Large intestine (tissue), 3 donors: ENCODE data around the gene ZNF574. TPM values are rescaled to one million over a fixed set of nuclear protein-coding genes. Genes with fewer than 3 reads are reported as not detected.

Source experiments
- DNase-seq, 2 donors: peaks; one replicate each; pipeline versions ENCODE4 v3.0.0 to v3.0.0-alpha.2; 2013
- H3K27ac ChIP-seq: one replicate; pipeline ENCODE4 v1.5.1; 2013; ENCODE audit warnings: low read length
- H3K27me3 ChIP-seq: 2 replicates; pipeline ENCODE4 v1.6.1; 2013; ENCODE audit warnings: low read length; ENCODE audit not compliant: control insufficient read depth, insufficient read depth
- H3K36me3 ChIP-seq: 2 replicates; pipeline ENCODE4 v1.6.1; 2013; ENCODE audit warnings: low read length; ENCODE audit not compliant: control insufficient read depth, insufficient read depth
- H3K4me1 ChIP-seq: one replicate; pipeline ENCODE4 v1.6.1; 2013; ENCODE audit warnings: low read length; ENCODE audit not compliant: control insufficient read depth, insufficient read depth
- H3K4me3 ChIP-seq: one replicate; pipeline ENCODE4 v1.5.1; 2013; ENCODE audit warnings: low read length
- H3K9me3 ChIP-seq: one replicate; pipeline ENCODE4 v1.6.1; 2013; ENCODE audit warnings: mild to moderate bottlenecking, low read depth, low read length, moderate library complexity; ENCODE audit not compliant: control insufficient read depth
- WGBS: methylation state at CpG from one replicate; pipeline ENCODE4 v1.1.5; 2013; ENCODE audit warnings: low lambda C conversion rate; ENCODE audit not compliant: insufficient coverage; 5-methylcytosine and 5-hydroxymethylcytosine counted together
- polyA plus RNA-seq: library from polyadenylated mRNA; unstranded; fragments of 120-200 nt; gene quantifications from one replicate; pipeline ENCODE4 v1.2.1, GENCODE V29; 2013

Gene ZNF574
- polyA plus RNA-seq, 1 donor, result 15.1 TPM

DNA sequence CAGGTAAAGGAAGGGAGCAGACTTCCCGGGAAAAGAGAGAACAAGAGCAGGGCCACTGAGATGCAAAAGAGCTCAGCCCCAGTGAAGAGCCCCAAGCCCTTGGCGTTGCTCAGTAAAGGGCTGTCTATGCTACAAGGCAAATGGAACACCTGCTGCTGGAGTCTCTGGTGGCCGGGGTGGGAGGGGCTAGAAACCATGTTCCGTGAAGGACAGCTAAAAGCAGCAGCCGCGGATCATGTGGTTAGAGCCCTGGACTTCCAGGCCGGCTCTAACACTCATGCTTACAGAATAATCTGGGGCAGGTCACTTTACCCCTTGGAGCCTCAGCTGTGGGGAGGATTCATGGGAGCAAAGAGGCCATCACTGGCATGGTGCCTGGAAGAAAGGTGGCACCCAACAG, 38.4 kb downstream of the ZNF574 start:
- H3K27me3 ChIP-seq, result peaks cover 10% of the 10 kb centered on the region
- H3K4me3 ChIP-seq, result no peak overlapping the region
- no peaks in the 10 kb centered on the region for H3K36me3 ChIP-seq
- H3K4me1 ChIP-seq, result no peaks in the 10 kb centered on the region
- no CpG with 5 or more reads among the region's 7 CpGs for WGBS
- H3K27ac ChIP-seq, result no peak overlapping the region
- H3K9me3 ChIP-seq, result no peaks in the 10 kb centered on the region
- no peak for DNase-seq

DNA sequence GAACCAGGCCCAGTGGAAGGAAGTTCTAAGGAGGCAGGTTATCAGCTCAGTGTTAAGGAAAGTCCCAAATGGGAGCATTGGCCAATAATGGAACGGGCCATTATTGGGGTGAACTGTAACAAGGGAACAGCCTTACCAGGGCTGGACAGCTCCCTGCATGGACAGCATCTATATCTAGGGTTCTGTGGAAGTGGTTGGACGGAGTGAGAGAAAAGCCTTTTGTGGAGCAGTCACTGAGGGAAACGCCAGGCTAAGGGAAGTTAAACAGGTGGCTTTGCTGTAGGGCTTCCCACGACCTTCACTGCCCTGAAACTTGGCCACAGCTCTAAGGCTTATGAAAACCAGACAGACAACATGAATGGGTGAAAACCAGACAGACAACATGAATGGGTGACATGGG, 39.3 kb downstream of the ZNF574 start:
- whole genome bisulfite sequencing, result no CpG with 5 or more reads among the region's 4 CpGs
- no peak for DNase-seq
- Histone ChIP-seq H3K27me3 (peaks cover 10% of the 10 kb centered on the region), H3K27ac (no peak overlapping the region), H3K9me3 (no peaks in the 10 kb centered on the region), H3K4me3 (no peak overlapping the region), H3K36me3 (no peaks in the 10 kb centered on the region), H3K4me1 (no peaks in the 10 kb centered on the region)

DNA sequence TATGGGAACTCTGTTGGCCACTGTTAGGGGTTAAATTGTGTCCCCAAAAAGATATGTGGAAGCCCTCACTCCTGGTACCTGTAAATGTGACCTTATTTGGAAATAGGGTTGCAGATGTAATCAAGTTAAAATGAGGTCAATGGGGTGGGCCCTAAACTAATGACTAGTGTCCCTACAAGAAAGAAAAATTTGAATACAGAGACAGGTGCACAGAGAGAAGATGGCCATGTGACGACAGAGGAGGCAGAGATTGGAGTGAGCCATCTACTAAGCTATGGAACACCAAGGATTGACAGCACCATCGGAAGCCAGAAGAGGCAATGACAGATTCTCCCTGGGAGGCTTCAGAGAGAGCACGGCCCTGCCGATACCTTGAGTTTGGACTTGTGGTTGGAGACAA, 39.7 kb downstream of the ZNF574 start:
- Histone ChIP-seq H3K9me3 (no peaks in the 10 kb centered on the region), H3K36me3 (no peaks in the 10 kb centered on the region), H3K4me3 (no peak overlapping the region), H3K4me1 (no peaks in the 10 kb centered on the region), H3K27me3 (peaks cover 10% of the 10 kb centered on the region), H3K27ac (no peak overlapping the region)
- whole genome bisulfite sequencing, result 100% methylated on average over 1 of the region's 4 CpGs
- no peak for DNase-seq

GRCh38 chr19:42116308-42117075, 40.5 kb downstream of the ZNF574 start:
- Histone ChIP-seq H3K4me1 (no peaks in the 10 kb centered on the region), H3K36me3 (no peaks in the 10 kb centered on the region), H3K27me3 (peaks cover 6% of the 10 kb centered on the region), H3K27ac (no peak overlapping the region), H3K4me3 (no peak overlapping the region), H3K9me3 (no peaks in the 10 kb centered on the region)
- WGBS, result no CpG with 5 or more reads among the region's 20 CpGs
- DNase-seq, result no peak

- no peak for DNase-seq
- H3K36me3 ChIP-seq, result no peaks in the 10 kb centered on the region
- no peak overlapping the region for H3K4me3 ChIP-seq
- peaks cover 6% of the 10 kb centered on the region for H3K27me3 ChIP-seq
- no peak overlapping the region for H3K27ac ChIP-seq
- H3K4me1 ChIP-seq, result no peaks in the 10 kb centered on the region
- no peaks in the 10 kb centered on the region for H3K9me3 ChIP-seq
- no CpG with 5 or more reads among the region's 6 CpGs for WGBS
These were observed 41.1 kb downstream of the ZNF574 start for GRCh38 chr19:42117076-42117475.

- WGBS, result 100% methylated on average over 2 of the region's 10 CpGs
- no peaks in the 10 kb centered on the region for H3K4me1 ChIP-seq
- H3K27me3 ChIP-seq, result peaks cover 5% of the 10 kb centered on the region
These were observed 44.5 kb downstream of the ZNF574 start for GRCh38 chr19:42120276-42120980.

GRCh38 chr19:42121036-42121621, 45.2 kb downstream of the ZNF574 start:
- Histone ChIP-seq H3K9me3 (no peaks in the 10 kb centered on the region), H3K4me1 (no peaks in the 10 kb centered on the region), H3K36me3 (no peaks in the 10 kb centered on the region), H3K4me3 (no peak overlapping the region), H3K27me3 (peaks cover 7% of the 10 kb centered on the region), H3K27ac (no peak overlapping the region)
- DNase-seq, result no peak
- no CpG with 5 or more reads among the region's 5 CpGs for WGBS

More at GRCh38 chr19:42120276-42120980, 44.5 kb downstream of the ZNF574 start:
- no peaks in the 10 kb centered on the region for H3K9me3 ChIP-seq
- H3K36me3 ChIP-seq, result no peaks in the 10 kb centered on the region
- no peak overlapping the region for H3K27ac ChIP-seq
- DNase-seq, result no peak
- H3K4me3 ChIP-seq, result no peak overlapping the region

DNA sequence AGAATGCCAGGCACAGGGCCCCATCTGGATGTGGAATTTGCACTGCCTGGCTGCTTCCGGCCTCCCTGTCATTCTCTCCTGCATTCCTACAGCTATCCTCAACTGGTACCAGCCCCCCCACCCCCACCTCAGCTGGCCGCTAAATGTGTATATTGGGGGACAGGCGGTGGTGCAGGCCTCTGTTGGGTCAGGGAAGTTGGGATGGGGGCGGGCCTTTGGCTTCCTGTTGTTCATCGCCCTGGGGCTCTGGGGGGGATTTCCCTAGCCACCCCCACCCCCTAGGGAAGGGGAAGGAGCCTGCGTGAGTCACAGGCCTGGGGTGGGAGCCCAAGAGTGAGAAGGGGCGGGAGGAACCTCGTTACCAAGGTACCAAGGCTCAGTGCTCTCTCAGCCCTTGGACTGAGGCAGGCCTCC, 45.7 kb downstream of the ZNF574 start:
- DNase-seq, result no peak
- WGBS, result no CpG with 5 or more reads among the region's 8 CpGs
- no peak overlapping the region for H3K27ac ChIP-seq
- H3K4me1 ChIP-seq, result no peaks in the 10 kb centered on the region
- H3K27me3 ChIP-seq, result peaks cover 7% of the 10 kb centered on the region
- H3K36me3 ChIP-seq, result no peaks in the 10 kb centered on the region
- H3K9me3 ChIP-seq, result no peaks in the 10 kb centered on the region
- no peak overlapping the region for H3K4me3 ChIP-seq

GRCh38 chr19:42122691-42123607, 47.0 kb downstream of the ZNF574 start:
- Histone ChIP-seq H3K9me3 (no peaks in the 10 kb centered on the region), H3K4me1 (no peaks in the 10 kb centered on the region), H3K36me3 (no peaks in the 10 kb centered on the region), H3K27ac (no peak overlapping the region), H3K27me3 (peaks cover 10% of the 10 kb centered on the region), H3K4me3 (no peak overlapping the region)
- 60% methylated on average over 1 of the region's 17 CpGs for WGBS
- no peak for DNase-seq

DNA sequence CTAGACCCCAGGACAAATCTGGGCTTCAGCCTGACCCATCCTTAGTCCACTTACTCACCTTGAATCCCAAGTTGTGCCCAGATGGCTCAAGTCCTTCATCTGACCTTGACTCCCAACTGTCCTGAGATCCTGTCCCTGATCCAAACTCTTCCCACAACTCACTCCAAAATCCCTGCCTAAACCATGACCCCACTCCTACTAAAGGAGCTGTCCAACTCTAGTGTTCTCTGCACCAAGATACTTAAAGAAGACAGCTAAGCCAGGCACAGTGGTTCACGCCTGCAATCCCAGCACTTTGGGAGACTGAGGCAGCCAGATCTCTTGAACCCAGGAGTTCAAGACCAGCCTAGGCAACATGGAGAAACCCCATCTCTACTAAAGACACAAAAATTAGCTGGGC, 47.8 kb downstream of the ZNF574 start:
- Histone ChIP-seq H3K9me3 (no peaks in the 10 kb centered on the region), H3K4me3 (no peak overlapping the region), H3K27me3 (peaks cover 17% of the 10 kb centered on the region), H3K4me1 (no peaks in the 10 kb centered on the region), H3K27ac (no peak overlapping the region), H3K36me3 (no peaks in the 10 kb centered on the region)
- no peak for DNase-seq
- WGBS, result no CpG with 5 or more reads among the region's 1 CpG
